A549 (cell line): ENCODE measurements around the gene UBE2G2.

Source experiments
- CEBPB ChIP-seq, 2 experiments: fragments of >200 bp in 1 of 2; sonication (Bioruptor Twin) in 1 of 2; formaldehyde crosslinking in 1 of 2; IDR thresholded peaks; 2 replicates each; pipeline ENCODE4 v1.6.1; 2012 to 2016
- EP300 ChIP-seq, 2 experiments: fragments of >200 bp; sonication (Bioruptor Twin); formaldehyde crosslinking; IDR thresholded peaks; 2 replicates in 1 of 2; 3 replicates in 1 of 2; pipeline ENCODE4 v1.6.1; 2016 to 2017
- JUNB ChIP-seq: fragments of >200 bp; sonication (Bioruptor Twin); formaldehyde crosslinking; IDR thresholded peaks from 2 replicates; pipeline ENCODE4 v1.6.1; 2016
- MAZ ChIP-seq: fragments of 150-350 bp; IDR thresholded peaks from 2 replicates; pipeline ENCODE4 v1.6.1; 2014; ENCODE audit warnings: antibody characterized with exemption, low read depth, low read length, borderline replicate concordance
- MYC ChIP-seq: IDR thresholded peaks from 2 replicates; pipeline ENCODE4 v1.6.1; 2012; ENCODE audit warnings: mild to moderate bottlenecking, inconsistent platforms, low read length, improper control_type of control experiment, borderline replicate concordance
- PHF8 ChIP-seq: fragments of 200-600 bp; sonication (generic); IDR thresholded peaks from 2 replicates; pipeline ENCODE4 v1.6.1; 2016; ENCODE audit warnings: low read depth, mild to moderate bottlenecking, antibody characterized with exemption, moderate library complexity, borderline replicate concordance
- POLR2A ChIP-seq: IDR thresholded peaks from 2 replicates; pipeline ENCODE4 v1.6.1; 2012; ENCODE audit warnings: mild to moderate bottlenecking, low read length
- SMC3 ChIP-seq: fragments of >200 bp; sonication (Bioruptor Twin); formaldehyde crosslinking; IDR thresholded peaks from 3 replicates; pipeline ENCODE4 v1.6.1; 2018; ENCODE audit warnings: inconsistent platforms
- ZC3H11A ChIP-seq: fragments of 450-650 bp; IDR thresholded peaks from 2 replicates; pipeline ENCODE4 v1.6.1; 2014; ENCODE audit warnings: antibody characterized with exemption, mild to moderate bottlenecking
- ZFP36 ChIP-seq: fragments of 450-650 bp; IDR thresholded peaks from 2 replicates; pipeline ENCODE4 v1.6.1; 2014; ENCODE audit warnings: borderline replicate concordance; ENCODE audit not compliant: partially characterized antibody
- TF ChIP-seq, protein P1 (sequence below): fragments of >200 bp; sonication (Bioruptor Twin); formaldehyde crosslinking; IDR thresholded peaks from 3 replicates; pipeline ENCODE4 v1.5.1; 2016
- TF ChIP-seq, protein P2 (sequence below): IDR thresholded peaks from 2 replicates; pipeline ENCODE4 v1.6.1; 2012
- TF ChIP-seq, protein P3 (sequence below): fragments of 200-600 bp; sonication (generic); IDR thresholded peaks from 2 replicates; pipeline ENCODE4 v1.6.1; 2016; ENCODE audit warnings: antibody characterized with exemption, mild to moderate bottlenecking, moderate library complexity

DNA sequence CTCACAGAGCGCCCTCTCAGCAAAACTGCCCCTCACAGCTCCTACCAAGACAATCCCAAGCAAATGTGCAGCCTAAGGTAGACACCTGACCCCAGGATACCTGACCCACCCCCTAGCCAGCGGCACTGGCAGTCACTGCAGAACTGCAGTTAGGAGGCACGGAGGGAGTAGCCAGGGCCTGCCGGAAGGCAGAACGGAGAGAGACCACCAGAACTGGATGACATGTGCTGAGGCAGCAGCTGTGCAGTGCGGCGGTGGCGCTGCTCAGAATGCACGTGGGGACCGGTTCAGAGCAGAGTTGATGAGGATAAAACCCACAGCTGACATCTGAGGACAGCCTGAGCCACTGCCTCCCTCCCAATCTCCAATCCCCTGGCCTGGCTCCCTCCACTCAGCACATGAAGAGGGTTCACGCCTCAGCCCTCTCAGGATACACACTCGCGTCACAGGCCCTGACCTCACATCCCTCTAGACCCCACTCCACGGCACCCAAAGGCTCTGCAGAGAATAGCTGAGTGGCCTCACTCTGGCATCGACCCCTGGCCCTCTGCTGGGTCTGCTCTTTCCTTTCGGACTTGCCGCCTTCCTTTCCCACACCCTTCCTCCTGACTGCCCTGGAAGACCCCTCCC is 29.6 kb downstream of the UBE2G2 start:
- TF ChIP-seq EP300 (IDR thresholded peaks at IDR 0.05) (no peak), MYC (no peak), ZC3H11A (no peak), POLR2A (no peak), JUNB (no peak), ZFP36 (no peak), MAZ (no peak), PHF8 (no peak), CEBPB (IDR thresholded peaks at IDR 0.05) (no peak), SMC3 (no peak)
- TF ChIP-seq, protein P1, sequence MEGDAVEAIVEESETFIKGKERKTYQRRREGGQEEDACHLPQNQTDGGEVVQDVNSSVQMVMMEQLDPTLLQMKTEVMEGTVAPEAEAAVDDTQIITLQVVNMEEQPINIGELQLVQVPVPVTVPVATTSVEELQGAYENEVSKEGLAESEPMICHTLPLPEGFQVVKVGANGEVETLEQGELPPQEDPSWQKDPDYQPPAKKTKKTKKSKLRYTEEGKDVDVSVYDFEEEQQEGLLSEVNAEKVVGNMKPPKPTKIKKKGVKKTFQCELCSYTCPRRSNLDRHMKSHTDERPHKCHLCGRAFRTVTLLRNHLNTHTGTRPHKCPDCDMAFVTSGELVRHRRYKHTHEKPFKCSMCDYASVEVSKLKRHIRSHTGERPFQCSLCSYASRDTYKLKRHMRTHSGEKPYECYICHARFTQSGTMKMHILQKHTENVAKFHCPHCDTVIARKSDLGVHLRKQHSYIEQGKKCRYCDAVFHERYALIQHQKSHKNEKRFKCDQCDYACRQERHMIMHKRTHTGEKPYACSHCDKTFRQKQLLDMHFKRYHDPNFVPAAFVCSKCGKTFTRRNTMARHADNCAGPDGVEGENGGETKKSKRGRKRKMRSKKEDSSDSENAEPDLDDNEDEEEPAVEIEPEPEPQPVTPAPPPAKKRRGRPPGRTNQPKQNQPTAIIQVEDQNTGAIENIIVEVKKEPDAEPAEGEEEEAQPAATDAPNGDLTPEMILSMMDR: no peak
- TF ChIP-seq, protein P2, sequence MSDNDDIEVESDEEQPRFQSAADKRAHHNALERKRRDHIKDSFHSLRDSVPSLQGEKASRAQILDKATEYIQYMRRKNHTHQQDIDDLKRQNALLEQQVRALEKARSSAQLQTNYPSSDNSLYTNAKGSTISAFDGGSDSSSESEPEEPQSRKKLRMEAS: no peak
- TF ChIP-seq, protein P3, sequence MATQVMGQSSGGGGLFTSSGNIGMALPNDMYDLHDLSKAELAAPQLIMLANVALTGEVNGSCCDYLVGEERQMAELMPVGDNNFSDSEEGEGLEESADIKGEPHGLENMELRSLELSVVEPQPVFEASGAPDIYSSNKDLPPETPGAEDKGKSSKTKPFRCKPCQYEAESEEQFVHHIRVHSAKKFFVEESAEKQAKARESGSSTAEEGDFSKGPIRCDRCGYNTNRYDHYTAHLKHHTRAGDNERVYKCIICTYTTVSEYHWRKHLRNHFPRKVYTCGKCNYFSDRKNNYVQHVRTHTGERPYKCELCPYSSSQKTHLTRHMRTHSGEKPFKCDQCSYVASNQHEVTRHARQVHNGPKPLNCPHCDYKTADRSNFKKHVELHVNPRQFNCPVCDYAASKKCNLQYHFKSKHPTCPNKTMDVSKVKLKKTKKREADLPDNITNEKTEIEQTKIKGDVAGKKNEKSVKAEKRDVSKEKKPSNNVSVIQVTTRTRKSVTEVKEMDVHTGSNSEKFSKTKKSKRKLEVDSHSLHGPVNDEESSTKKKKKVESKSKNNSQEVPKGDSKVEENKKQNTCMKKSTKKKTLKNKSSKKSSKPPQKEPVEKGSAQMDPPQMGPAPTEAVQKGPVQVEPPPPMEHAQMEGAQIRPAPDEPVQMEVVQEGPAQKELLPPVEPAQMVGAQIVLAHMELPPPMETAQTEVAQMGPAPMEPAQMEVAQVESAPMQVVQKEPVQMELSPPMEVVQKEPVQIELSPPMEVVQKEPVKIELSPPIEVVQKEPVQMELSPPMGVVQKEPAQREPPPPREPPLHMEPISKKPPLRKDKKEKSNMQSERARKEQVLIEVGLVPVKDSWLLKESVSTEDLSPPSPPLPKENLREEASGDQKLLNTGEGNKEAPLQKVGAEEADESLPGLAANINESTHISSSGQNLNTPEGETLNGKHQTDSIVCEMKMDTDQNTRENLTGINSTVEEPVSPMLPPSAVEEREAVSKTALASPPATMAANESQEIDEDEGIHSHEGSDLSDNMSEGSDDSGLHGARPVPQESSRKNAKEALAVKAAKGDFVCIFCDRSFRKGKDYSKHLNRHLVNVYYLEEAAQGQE: no peak
